HG03354 (cell line): ENCODE measurements around the gene FUCA2.

Source experiments
- ATAC-seq: cut with Tn5 transposase; IDR thresholded peaks from one replicate; pipeline ENCODE4 v1.9.1; 2021; ENCODE audit warnings: mild to moderate bottlenecking; ENCODE audit not compliant: unreplicated experiment, poor library complexity, severe bottlenecking

FUCA2 gene, protein sequence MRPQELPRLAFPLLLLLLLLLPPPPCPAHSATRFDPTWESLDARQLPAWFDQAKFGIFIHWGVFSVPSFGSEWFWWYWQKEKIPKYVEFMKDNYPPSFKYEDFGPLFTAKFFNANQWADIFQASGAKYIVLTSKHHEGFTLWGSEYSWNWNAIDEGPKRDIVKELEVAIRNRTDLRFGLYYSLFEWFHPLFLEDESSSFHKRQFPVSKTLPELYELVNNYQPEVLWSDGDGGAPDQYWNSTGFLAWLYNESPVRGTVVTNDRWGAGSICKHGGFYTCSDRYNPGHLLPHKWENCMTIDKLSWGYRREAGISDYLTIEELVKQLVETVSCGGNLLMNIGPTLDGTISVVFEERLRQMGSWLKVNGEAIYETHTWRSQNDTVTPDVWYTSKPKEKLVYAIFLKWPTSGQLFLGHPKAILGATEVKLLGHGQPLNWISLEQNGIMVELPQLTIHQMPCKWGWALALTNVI

DNA sequence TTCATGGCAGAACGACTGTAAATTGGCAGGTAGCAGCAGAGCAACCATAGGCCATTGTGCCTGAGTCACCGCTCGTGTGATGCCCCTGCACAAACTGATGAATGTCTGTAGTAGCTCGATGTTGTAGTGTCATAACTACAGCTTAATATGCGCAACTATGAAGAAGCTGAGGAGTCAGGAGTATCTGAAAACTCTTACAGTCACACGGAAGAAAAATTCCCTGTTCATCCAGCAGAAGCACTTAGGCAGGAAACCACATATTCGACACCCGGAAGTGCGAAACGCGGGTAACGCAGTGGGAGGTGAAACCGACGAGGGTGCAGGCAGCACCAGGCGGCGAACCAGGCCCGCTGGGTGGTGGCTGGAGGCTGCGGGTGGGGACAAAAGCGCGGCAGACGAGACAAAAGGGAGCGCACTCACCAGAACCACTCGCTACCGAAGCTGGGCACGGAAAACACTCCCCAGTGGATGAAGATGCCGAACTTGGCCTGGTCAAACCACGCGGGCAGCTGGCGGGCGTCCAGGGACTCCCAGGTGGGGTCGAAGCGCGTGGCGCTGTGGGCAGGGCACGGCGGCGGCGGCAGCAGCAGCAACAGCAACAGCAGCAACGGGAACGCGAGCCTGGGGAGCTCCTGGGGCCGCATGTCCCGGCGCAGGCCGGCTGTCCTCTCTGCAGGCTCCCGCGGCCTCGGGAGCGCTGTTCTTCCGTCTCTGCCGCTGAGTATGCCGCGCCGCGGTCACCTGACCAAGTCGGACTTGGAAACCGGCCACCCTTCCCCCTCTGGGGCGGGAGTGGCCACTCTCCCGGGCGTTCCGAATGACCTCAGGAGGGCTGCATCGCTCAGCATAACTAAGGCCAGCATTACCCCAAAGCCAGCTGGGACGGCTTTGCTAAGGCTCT lies at the start of gene FUCA2:
FUCA2 (minus strand) TSS at position 730 of the 901 bp plus-strand sequence; CDS start at position 644, 86 bp downstream.
- ATAC-seq: peak; percentile 63

DNA sequence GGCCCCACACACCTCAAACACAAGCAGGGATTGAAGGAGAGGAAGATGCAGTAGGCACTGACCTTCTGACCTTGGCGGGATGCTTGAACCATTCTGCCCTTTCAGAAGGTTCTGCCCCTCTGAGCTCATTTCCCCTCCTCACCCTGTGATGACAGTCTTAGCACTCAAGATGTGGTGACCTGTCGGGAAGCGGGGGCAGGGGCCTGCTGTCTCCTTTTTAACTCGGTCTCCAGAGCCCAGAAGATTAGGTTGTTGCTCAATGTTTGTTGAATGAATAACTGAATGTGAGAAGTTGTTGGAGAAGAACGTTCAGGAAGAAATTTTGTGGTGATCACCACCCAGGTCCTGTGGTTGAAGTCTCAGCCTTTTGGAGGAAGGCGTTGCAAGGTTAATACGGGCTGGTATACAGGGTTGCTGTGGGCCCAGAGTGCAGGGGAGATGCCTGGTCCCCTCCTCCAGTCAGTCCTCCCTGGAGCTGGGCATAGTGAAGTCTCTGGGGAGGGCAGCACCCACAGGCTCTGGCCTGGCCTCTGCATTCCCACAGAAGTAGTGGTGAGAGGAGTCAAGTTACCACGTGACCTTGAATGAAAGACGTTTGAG lies 49.7 kb upstream of the FUCA2 start:
- ATAC-seq: no peak

DNA sequence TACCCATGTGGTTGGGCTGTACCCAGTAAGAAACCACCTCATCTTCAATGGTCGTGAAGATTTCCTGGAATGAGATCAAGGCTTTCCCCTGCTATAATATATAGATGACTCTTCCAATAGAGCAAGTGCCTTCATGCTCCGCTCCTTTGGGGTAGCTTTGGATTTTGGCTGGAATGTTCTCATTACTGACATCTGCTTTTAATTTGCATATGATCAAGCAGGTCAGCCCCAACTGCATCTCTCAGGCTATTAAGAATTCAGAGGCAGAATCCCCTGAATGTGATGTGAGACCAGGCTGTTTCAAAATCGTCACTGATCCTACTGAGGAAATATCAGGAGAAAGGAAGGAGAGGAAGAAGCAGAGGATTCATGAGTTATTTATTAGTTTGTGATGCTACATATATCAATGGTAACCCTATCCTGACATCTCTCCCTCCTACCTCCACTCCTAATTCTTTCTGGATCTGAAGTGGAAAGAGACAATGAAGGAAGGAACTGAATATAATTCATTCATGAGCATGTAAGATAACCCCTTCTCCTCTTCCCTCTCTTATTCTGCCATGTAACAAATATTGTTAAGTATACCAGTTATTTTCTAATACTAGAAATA lies 47.6 kb upstream of the FUCA2 start:
- no peak for ATAC-seq

DNA sequence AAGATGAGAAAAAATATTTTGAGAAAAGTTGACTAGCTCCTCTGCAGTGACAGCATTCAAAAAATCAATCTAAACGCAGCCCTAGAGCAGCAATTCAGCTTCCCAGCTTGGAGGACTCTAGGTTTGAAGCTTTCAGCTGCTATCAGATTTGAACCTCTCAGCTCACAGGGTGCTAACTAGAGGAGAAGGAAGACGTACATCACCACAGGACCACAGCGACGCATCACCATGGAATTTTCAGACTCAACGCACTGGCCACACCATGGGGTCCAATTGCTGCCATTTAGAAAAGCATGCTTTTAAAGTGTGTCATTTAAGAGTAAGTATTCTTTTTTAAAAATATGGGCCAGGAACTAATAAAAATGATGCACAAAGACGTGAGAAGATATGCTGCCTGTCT lies 45.0 kb upstream of the FUCA2 start:
- ATAC-seq: no peak

DNA sequence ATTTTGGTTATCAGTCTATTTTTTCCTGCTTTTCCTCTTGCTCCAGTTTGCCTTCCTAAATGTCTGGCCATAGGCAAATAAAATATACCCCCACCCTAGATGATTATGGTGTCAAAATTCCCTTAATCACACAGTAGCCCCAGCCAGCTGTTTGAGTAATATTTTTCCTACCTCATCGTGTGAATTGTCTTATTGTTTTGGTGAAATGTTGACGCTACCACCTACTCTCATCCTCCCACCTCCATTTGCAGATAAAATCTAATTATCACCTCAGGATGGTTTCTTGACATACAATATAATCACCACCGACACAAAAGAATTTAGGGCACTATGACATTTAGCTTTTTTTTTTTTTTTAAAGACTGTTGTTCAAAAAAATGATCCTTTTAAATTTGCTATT lies 44.1 kb upstream of the FUCA2 start:
- no peak for ATAC-seq

DNA sequence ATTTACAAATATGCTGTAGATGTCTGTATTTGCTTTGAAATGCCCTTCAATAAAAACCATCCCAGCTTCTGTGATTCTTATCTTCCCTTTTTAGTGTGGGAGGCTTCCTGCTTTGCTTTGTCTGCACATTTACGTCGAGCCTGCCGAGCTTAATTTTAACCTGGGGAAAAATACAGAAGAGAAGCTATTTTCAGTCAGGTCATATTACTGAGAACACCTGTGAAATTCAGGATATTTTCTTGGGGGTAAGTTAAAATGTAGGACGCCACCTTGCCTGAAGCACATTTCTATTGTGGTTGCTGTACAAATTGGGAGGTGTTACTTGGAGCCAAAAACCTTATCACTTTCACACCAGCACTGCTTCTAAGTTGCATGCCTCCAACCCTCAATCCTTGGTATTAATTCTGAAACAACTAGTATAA lies 43.6 kb upstream of the FUCA2 start:
- ATAC-seq: no peak

DNA sequence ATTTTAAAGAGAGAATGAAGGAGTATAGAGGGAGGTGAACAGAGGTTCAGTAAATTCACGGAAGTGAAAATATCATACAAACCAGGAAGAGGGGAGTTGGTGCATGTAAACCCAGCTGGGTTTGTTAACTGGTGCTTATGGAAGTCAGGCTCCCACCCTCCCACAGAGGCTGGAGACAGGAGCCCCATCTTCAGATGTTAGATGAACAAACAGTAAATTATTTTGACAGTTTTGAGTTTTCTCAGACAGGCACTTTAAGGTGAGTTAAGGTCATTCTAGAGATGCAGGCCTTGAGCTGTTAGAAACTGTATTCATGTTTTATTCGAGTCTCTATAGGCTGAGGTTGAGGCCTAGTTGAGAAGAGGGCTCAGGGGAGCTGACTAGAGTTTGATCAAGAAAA lies 41.8 kb upstream of the FUCA2 start:
- no peak for ATAC-seq

DNA sequence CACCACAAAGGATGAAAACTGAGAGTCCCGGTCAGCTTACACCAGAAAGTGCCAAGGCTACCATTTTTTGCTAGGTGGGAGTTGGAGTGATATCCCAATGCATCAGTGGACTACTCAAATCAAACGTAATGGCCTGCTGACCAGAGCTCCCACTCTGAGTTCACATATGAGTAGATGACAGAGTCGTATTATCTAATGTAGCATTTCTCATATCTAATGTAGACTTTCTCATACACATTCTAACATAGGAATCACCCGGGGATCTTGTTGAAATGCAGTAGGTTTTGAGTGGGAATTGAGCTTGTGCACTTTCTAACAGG lies 38.4 kb upstream of the FUCA2 start:
- ATAC-seq: no peak

DNA sequence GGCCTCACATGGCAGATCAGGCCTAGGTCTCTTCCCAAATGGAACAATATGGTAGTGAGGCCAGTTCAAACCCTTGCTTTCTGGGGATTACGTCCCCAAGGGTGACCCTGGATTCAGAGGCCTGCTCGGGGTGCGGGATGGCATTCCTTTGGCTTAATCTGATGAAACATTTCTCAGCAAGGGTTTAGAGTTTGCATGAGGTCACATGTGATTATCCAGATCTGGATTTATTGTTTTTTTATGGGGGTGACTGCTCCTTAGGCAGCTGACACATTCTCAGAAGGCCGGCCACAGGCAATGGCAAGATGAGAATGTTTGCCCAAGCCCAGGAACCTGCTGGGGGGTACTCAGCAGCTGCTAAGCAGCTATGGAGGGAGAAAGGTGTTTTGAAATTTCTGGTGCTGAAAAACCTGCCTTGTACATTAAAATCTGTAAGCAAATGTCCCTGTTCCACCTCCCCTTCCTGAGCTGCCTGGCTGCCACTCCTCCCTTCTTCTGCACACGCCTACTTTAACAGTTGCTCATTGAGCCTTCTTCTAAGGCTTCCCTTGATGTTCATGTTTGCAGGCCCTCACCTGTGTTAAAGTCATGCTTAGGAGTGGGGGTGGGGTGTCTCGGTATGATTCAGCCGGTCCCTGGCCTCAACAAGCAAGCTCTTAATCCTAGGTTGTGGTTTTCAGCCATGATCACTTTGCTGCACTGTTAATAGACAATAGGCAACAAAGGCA lies 37.9 kb upstream of the FUCA2 start:
- ATAC-seq: peak; percentile 50

DNA sequence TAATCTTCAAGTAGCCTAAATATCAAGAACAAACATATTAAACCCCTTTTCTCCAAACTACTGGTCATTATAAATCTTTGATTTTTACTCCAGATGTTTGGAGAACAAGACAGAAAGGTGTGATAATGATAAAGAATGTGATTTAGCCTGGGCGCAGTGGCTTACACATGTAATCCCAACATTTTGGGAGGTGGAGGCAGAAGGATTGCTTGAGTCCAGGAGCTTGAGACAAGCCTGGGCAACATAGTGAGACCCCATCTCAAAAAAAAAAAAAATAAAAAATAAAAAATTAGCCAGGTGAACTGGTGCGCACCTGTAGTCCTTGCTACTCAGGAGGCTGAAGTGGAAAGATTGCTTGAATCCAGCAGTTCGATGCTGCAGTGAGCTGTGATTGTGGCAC lies 35.1 kb upstream of the FUCA2 start:
- ATAC-seq: no peak

DNA sequence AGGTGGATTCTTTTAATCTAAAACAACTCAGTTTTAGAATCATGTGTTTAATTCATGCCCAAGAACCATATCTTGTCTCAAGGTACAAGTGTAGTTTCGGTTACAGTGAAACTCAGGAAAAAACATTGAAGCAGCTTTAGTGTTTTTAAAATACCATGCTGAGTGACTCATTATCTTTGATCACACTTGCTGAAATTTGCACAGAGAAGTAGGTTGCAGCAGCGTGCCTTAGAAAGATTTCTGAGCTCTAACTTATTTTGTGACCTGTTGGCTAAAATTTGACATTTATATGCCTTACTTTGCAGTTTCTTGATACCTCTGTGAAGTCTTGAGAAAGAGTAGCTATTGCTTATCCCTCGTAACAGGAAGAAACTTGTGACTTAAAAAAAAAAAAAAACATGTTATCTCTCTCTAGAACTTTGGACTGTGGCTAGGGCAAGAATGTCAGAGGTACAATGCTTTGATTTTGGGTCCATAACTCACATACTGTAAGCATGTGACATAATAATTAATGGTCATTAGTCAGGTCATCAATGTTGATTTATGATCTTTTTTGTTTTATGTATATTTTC lies 34.5 kb upstream of the FUCA2 start:
- ATAC-seq: no peak

DNA sequence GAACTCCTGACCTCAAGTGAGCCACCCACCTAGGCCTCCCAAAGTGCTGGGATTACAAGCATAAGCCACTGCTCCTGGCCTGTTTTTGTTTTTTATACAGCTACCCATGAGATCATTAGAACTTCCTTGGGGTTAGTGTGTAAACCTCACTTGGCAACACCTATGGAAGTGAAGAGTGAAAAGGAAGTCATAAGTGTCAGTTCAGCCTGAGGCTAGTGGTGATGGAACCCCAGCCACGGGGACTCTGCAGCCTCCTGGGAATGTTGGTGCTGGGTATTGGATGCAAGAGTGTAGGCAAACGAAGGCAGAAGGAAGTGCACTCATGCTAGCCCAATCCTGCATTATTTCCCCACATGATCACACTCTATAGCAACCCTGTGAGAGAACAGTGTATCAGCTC lies 33.6 kb upstream of the FUCA2 start:
- ATAC-seq: no peak

DNA sequence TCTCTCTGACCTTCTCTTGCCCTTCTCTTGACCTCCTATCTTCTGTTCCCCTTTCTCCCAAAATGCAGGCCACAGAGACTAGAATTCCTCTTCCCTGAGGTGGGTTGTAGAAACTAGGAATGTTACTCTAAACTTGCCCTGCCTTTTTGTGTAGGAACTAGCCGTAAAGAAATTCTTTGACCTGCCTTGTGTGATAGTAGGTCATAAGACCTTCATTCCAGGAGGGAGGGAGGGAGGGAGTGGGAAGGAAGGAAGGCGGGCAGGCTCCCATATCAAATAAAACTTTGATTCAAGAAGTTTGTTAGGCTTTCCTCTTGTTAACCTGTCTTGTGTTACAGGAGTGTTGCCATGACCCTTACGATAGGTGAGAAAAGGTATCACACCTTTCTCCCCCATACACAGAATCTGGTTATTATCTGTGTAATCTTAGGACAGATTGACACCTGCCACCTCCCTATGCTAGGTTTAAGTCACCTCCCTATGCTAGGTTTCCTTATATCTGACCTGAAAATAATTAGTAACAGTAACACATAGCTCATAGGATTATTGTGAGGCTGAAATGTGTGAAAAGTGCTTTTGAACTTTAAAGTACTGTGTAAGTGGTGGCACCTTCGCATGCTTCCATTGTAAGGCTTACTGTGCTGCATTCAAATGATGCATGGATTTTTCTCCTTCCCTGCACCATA lies 32.6 kb upstream of the FUCA2 start:
- no peak for ATAC-seq

DNA sequence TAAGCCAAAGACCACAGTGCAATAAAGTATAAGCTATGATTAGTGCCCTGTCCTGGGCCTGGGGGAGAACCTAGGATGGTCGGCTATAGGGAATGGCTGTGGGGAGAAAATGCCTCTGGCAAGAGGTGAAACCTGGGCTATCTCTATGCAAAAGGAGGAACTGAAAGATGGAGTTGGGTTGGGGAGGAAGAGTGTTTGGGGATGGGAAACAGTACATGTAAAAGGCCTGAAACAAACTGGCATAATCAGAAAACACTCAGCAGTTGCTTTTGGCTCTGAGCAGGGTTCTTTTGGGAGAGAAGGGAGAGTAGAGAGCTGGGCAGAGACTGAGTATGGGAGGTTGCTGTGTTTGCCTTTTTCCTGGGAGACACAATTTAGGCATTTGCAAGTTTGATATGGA lies 31.9 kb upstream of the FUCA2 start:
- no peak for ATAC-seq

DNA sequence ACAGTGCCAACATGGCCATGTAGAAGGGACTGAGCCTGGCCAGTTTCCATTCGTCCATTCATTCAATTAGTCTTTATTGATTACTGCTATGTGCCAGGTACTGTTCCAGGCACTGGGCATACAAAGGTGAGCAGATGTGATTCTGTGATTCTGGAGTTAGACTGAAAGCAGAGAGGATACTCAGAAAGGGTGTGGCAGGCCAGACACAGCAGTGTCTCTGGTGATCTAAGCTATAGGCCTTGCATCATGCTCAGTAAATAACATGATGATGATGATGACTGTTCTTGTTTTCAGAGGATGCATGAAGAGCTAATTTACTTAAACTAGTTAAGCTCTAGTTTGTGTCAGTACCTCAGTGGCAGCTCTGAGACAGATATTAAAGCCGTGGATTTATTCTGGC lies 31.4 kb upstream of the FUCA2 start:
- no peak for ATAC-seq

DNA sequence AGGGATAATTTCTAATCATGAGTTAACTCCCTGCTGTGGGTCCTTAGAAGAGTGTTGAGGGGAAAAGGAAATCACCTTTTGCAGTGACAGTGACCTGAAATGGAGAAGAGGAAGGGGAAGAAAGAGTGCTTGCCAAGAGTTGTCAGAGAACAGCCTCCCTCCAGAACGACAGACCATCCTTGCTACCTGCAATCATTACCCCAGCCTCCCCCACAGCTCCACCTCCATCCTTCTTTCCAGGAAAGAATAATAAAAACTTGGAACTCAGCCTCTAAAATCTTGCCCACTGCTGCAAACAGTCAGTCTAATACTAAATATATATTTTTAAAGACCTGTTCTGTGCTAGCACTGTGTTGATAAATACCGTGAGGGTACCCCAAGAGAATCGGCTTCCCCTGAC lies 28.7 kb upstream of the FUCA2 start:
- no peak for ATAC-seq

DNA sequence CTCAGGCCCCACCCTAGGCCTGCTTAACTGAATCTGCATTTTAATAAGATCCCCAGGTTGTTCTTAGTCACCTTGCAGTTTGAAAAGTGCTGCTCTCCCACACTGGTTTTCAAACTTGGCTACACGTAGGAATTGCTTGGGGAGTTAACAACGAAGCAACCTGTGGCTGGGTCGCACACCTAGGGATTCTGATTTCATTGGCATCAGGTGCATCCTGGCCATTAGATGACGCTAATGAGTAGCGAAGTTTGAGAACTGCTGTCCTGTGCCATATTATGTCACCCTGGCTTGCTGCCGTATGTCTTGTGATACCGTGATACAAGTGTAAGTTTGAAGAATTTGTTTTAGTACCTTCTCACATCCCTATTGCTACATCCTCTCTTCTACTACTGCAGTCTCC lies 28.2 kb upstream of the FUCA2 start:
- no peak for ATAC-seq

DNA sequence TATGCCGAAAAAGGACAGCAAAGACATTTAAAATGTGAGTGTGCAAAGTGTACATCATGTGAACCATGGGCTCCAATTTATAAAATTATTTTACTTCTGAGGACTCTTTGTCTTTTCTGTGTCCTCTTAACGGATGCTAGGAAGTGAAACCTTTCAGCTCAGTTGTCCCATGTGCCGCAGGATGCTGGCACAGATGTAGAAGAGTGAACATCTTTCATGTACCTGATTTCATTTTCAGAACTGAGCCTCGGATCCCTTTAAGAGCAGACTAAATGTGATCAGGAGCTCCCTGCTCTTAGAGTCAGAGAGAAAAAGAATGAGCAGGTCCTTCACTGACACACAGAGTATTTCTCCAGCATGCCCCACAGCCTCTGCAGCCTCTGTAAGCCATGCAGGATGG lies 27.6 kb upstream of the FUCA2 start:
- no peak for ATAC-seq

DNA sequence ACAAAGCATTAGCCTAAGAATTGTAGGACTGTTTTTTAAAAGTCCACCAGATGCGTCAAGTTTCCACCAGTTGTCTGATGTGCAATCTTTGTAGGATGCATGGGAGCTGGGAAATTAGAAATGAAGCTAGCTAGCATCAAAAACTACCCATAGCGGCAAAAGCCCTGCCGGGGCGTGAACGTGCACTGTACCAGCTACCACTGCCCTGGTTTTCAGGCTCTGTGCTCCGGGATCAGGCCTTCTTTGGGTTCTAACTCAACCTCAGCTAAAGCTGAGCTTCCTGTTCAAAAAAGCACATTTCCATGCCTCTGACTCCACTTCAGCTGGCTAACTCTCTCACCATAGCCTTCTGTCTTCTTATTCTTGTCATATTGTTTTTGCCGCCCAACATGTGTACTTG lies 26.9 kb upstream of the FUCA2 start:
- no peak for ATAC-seq
